Subcutaneous adipose tissue (tissue), 4 donors: ENCODE data around the gene UFD1. TPM values are rescaled to one million over a fixed set of nuclear protein-coding genes. Genes with fewer than 3 reads are reported as not detected.

Experiments
- CTCF ChIP-seq: fragments of 450-650 bp; IDR thresholded peaks from one replicate; pipeline ENCODE4 v1.5.1; 2016; ENCODE audit warnings: low read depth, mild to moderate bottlenecking, control low read depth, antibody characterized with exemption, moderate library complexity
- total RNA-seq, 4 donors: library from RNA; depleted of rRNA; stranded (reverse); fragments of >200 nt; gene quantifications; one replicate each; pipeline ENCODE4 v1.1.0, GENCODE V29; 2016

UFD1 gene
- total RNA-seq, 4 donors from 2014 or later = 33.9 to 43.6 (median 35.4) TPM

GRCh38 chr22:19506212-19506611 lies 27.2 kb upstream of the UFD1 start:
- TF ChIP-seq CTCF = no peak

DNA sequence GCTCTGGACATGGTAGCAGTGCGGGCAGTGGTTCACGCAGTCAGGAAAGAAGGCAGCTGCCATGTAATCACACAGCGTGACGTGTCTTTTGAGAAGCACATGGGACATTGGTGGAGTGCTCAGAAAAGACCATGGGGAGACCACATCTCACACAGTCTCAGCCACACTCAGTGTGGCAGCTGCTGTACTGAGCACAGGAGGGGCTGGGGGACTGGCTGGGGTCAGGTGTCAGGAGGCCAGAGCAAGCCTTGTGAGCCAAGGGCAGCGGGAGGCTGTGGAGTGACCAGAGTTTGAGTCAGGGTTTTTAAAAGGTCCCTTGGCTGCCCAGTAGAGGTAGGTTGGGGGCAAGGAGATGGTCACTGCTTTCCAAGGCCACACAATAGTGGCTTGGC lies 26.7 kb upstream of the UFD1 start:
- no peak for TF ChIP-seq CTCF

DNA sequence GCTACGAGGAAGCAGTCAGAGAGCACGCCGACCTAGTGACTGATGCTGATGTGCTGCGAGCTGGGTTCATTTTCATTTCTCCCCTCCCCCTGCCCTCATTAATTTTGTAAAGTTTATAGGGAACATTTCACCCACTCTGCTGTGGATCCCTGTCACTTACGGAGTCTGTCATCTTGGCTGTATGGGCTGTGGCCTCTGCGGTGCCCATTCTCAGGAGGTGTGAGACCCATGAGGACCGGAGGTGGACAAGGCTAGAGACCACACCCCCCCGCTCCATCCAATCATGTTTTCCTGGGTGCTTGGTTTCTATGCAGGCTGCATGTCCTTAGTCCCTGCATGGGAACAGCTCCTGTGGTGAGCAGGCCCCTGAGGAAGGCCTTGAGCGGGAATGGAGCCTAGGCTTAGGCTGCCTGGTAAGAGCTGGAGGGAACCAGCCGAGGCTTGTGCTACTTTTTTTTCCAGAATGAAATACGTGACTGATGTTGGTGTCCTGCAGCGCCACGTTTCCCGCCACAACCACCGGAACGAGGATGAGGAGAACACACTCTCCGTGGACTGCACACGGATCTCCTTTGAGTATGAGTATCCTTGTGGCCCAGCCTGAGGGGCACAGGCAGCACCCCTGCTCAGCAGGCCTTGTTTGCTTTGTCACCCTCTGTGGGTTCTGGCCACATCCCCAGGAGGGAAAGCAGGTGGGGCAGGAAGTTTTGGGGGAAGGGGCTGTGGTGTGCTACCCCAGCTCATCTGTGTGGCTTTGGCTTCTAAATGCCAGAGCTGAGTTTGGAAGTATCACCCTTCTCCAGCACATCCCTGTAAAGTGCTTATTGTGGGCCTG lies 26.1 kb upstream of the UFD1 start:
- no peak for TF ChIP-seq CTCF

DNA sequence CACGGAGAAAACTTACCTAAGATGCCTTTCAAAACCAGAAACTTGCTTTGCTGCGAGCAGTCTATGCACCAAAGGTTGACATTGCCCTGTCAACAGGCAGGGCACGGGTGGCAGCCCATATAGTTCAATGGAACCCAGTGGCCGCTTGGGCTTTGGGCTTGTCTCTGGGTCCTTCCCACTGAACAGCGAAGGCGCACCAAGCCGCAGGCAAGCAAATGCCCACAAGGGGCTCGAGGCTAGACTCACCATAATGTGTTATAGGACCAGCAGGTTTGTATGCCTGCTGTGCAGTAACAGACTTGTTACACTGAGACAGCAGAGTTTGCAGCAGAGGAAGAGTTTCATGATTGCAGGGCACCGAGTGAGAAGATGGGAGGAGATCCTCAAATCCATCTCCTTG lies 24.9 kb upstream of the UFD1 start:
- no peak for TF ChIP-seq CTCF

DNA sequence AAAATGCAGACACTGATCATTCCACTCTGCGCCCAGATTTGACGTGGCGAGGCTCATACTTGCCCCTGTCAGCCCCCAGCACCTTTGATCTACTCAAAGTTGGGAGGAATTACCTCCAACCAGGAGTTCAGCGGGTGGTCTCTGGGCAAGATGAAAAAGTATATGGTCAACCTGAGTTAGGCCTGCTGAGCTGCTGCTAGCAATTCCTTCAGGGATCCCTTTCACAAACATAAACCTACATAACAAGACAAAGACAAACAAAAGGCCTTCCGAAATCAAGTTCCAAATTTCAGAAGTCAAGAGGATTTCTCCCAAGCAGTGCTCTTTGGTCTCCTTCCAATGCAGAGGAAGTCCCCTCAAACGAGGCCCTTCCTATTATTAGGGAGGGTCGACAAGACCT lies 24.4 kb upstream of the UFD1 start:
- TF ChIP-seq CTCF = no peak

GRCh38 chr22:19501897-19502447 lies 23.0 kb upstream of the UFD1 start:
- TF ChIP-seq CTCF = no peak

- no peak for TF ChIP-seq CTCF
These were observed 20.9 kb upstream of the UFD1 start for GRCh38 chr22:19499880-19500242.
